Left ventricle myocardium inferior (tissue), 1 donor: ENCODE measurements around the gene PHF21A. TPM values are rescaled to one million over a fixed set of nuclear protein-coding genes. Genes with fewer than 3 reads are reported as not detected.
A peak's percentile ranks its signal among the peaks of the same experiment; 100 is the strongest.

Experiments
- DNase-seq: peaks from one replicate; pipeline ENCODE4 v3.0.0-alpha.2; 2020
- H3K27ac ChIP-seq: fragments of 200-600 bp; replicated peaks from 2 replicates; pipeline ENCODE4 v1.8.0; 2021
- H3K27me3 ChIP-seq: fragments of 200-600 bp; 2 replicates; pipeline ENCODE4 v1.8.0; 2021; ENCODE audit warnings: low read depth
- H3K36me3 ChIP-seq: fragments of 200-600 bp; 2 replicates; pipeline ENCODE4 v1.8.0; 2021
- H3K4me1 ChIP-seq: fragments of 200-600 bp; 2 replicates; pipeline ENCODE4 v1.8.0; 2021
- H3K4me3 ChIP-seq: fragments of 200-600 bp; 2 replicates; pipeline ENCODE4 v1.8.0; 2021; ENCODE audit warnings: mild to moderate bottlenecking, moderate library complexity
- H3K9me3 ChIP-seq: fragments of 200-600 bp; replicated peaks from 2 replicates; pipeline ENCODE4 v1.8.0; 2021
- intact Hi-C: fragments of 100-400 bp; cut with micrococcal nuclease; formaldehyde crosslinking; loops from one replicate; pipeline ENCODE4 v1.11.0; 2022
- total RNA-seq: library from RNA; stranded (reverse); fragmentation: NEBNext Ultra II Directional; extraction: Animal tissue kit (Norgen Biotek cat#: 25700); gene quantifications from one replicate; pipeline ENCODE4 v1.2.1, GENCODE V29; 2021
- TF ChIP-seq, protein P1 (sequence below): fragments of 200-600 bp; IDR thresholded peaks from 2 replicates; pipeline ENCODE4 v1.8.0; 2021; ENCODE audit warnings: antibody characterized with exemption, mild to moderate bottlenecking, borderline replicate concordance
- donor health status: DM: no; HTN: yes; CAD: no; lungs with severe emphysema.

PHF21A gene
- total RNA-seq, 1 donor from 2014 or later, result 36.6 TPM

DNA sequence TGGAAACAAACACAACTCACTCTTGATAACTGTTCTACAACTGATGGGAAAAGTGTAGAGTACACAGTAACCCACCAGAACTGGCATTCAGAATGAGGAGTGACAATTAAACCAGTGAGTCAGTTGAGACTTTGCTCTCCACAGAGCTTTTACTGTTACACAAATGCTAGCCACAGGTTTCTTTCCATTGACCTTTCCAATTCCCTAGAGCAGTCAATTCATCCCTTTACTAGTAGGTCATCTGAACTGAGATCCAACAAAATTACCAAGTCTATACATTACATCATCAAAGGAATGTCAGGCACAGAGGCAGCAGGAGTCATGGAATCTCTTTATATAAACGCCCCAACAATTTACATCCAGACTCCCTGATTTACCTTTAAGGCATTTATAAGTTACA lies 65.9 kb downstream of the PHF21A start:
- H3K4me3 ChIP-seq, result no peak overlapping the region
- no peaks in the 10 kb centered on the region for H3K36me3 ChIP-seq
- DNase-seq, result no peak
- no peak overlapping the region for H3K27ac ChIP-seq
- intact Hi-C loops, result no loop called here
- TF ChIP-seq, protein P1, sequence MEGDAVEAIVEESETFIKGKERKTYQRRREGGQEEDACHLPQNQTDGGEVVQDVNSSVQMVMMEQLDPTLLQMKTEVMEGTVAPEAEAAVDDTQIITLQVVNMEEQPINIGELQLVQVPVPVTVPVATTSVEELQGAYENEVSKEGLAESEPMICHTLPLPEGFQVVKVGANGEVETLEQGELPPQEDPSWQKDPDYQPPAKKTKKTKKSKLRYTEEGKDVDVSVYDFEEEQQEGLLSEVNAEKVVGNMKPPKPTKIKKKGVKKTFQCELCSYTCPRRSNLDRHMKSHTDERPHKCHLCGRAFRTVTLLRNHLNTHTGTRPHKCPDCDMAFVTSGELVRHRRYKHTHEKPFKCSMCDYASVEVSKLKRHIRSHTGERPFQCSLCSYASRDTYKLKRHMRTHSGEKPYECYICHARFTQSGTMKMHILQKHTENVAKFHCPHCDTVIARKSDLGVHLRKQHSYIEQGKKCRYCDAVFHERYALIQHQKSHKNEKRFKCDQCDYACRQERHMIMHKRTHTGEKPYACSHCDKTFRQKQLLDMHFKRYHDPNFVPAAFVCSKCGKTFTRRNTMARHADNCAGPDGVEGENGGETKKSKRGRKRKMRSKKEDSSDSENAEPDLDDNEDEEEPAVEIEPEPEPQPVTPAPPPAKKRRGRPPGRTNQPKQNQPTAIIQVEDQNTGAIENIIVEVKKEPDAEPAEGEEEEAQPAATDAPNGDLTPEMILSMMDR, result no peak
- no peaks in the 10 kb centered on the region for H3K27me3 ChIP-seq
- H3K4me1 ChIP-seq, result peaks cover 19% of the 10 kb centered on the region
- no peaks in the 10 kb centered on the region for H3K9me3 ChIP-seq

DNA sequence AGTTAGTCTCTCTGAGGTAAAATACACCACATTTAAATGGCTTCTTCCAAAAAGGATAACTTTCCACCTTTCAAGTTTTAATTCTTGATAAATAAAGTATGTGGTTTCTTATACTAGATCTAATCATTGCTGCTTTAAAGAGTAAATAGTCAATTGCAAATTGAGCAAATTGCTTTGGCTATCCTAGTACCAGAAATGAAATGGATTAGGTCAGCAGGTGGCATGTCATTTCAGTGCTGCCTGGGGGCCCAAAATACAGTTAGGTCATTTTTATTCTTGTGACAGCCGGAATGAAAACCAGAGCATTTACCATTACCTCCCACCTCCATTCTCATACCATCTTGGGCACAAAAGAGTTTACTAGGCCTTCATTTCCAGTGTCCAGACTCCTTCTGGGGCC lies 70.2 kb downstream of the PHF21A start:
- no peak for DNase-seq
- Histone ChIP-seq H3K9me3 (no peaks in the 10 kb centered on the region), H3K4me3 (no peak overlapping the region), H3K27me3 (no peaks in the 10 kb centered on the region), H3K4me1 (peaks cover 39% of the 10 kb centered on the region), H3K27ac (peak overlapping the region; percentile 55), H3K36me3 (peaks cover 3% of the 10 kb centered on the region)
- intact Hi-C loops, result no loop called here
- TF ChIP-seq, protein P1, result no peak

DNA sequence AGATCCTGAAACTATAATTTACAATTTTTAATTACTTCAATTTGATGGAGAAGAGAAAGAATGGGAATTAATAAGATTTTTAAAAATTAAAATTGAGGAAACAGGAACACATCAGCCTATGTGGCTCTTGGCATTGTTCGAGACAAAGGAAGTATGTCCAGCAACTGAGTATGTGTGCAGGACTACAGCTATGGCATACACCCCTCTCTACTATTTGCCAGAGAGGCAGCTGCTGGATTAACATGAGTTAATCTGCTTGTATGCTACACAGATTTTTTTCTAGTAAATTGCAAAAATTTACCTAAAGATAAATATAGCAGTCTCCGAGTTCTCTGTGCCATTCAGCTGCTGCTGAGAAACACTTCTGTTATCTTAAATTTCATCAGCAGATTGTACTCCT lies 70.6 kb downstream of the PHF21A start:
- Histone ChIP-seq H3K27me3 (no peaks in the 10 kb centered on the region), H3K4me1 (peaks cover 44% of the 10 kb centered on the region), H3K27ac (peak overlapping the region; percentile 55), H3K9me3 (no peaks in the 10 kb centered on the region), H3K4me3 (no peak overlapping the region), H3K36me3 (peaks cover 3% of the 10 kb centered on the region)
- intact Hi-C loops, result no loop called here
- TF ChIP-seq, protein P1, result no peak
- DNase-seq, result no peak

DNA sequence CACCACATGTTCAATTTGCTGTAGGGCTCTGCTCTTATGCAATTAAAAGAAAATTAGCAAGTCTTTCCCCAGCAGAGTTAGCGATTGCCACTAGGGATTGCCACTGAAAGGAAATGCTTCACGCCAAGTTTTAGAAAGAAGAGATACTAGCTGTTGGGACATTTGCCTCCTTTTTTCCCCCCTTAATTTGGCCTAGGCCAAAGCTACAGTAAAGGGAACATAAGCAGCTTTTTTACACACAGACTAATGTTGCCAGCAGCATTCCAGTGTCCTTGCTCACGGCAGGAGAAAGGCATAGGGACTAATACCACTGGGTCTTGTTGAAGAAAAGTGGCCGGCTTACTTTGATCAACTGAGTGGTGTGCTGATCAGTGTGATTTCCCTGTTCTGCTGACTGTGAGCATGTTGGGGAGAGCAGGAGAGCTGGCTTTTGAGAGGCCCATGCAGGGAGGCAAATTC lies 71.2 kb downstream of the PHF21A start:
- no peak for DNase-seq
- peak overlapping the region; percentile 55 for H3K27ac ChIP-seq
- no peaks in the 10 kb centered on the region for H3K9me3 ChIP-seq
- no peaks in the 10 kb centered on the region for H3K27me3 ChIP-seq
- no peak overlapping the region for H3K4me3 ChIP-seq
- peaks cover 50% of the 10 kb centered on the region for H3K4me1 ChIP-seq
- intact Hi-C loops, result no loop called here
- TF ChIP-seq, protein P1, result no peak
- H3K36me3 ChIP-seq, result peaks cover 3% of the 10 kb centered on the region

DNA sequence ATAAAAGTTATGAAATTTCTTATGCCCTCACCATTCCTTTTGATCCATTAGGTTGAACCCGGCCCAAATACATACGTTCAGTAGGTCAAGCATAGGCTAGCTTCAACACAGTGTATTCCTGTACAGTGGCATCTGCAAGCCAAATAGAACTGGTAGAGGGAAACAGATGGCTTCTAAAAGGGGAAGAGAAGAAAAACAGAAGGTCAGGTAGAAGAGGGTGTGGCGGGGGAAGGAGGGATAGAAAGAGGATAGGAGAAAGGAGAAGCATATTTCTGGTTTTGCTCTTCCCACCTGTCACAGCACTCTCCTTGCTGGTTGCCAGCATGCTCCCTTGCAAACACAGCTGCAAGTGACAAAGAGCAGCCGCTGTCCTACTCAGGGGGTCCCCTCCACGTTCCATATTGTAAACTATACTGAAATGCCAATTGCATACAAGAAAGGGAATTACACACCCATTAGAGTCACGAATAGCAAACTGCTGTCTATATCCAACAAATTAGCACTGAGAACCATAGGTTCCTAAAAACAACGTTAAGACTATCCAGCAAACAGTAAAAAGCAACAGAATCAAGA lies 71.8 kb downstream of the PHF21A start:
- H3K9me3 ChIP-seq, result no peaks in the 10 kb centered on the region
- TF ChIP-seq, protein P1, result no peak
- H3K4me1 ChIP-seq, result peaks cover 56% of the 10 kb centered on the region
- H3K4me3 ChIP-seq, result no peak overlapping the region
- intact Hi-C loops, result no loop called here
- no peaks in the 10 kb centered on the region for H3K27me3 ChIP-seq
- peaks cover 3% of the 10 kb centered on the region for H3K36me3 ChIP-seq
- H3K27ac ChIP-seq, result peak overlapping the region; percentile 55
- no peak for DNase-seq
